ENCODE measurements around the gene PMS1.

GRCh38 chr2:189876271-189876670 is 92.0 kb downstream of the PMS1 start:
- TF ChIP-seq POLR2A (IDR thresholded peaks at IDR 0.05) (no peak), CTCF (IDR thresholded peaks at IDR 0.05) (no peak)
